CD4-positive, alpha-beta T cell treated with Interleukin-17A for 1 hour (primary cell): ENCODE results near the gene OR10C1.
"Not testable (repeated sequence)": the region's sequence is repeated elsewhere in the genome, so short reads cannot be mapped to it uniquely, and the experiment has no call there.

ENCODE experiments used
- DNase-seq: peaks from one replicate; pipeline ENCODE4 v3.0.0-alpha.2; 2020

The OR10C1 gene, protein sequence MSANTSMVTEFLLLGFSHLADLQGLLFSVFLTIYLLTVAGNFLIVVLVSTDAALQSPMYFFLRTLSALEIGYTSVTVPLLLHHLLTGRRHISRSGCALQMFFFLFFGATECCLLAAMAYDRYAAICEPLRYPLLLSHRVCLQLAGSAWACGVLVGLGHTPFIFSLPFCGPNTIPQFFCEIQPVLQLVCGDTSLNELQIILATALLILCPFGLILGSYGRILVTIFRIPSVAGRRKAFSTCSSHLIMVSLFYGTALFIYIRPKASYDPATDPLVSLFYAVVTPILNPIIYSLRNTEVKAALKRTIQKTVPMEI

DNA sequence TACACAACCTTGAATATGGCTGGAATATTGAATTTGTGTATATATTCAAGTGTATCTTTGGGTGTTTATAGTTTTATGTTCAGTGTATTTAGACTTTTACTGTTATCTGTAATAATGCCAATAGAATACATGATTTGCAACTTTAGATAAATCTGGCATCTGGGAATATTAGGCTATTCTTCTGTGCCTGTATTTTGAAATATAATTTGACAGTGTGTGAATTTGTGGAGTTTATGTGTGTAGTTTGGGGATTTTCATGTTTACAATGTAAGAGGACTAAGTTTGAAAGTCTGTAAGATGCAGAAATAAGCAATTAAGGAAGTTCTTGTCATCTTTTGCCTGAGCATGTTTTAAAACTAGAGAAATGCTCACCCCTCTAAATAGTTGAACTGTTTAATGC, at the start of gene OR10C1:
Gene OR10C1 (plus strand): TSS at position 301 of the 400 bp plus-strand sequence. CDS start 710 bp downstream, outside the sequence.
- DNase-seq: no peak

DNA sequence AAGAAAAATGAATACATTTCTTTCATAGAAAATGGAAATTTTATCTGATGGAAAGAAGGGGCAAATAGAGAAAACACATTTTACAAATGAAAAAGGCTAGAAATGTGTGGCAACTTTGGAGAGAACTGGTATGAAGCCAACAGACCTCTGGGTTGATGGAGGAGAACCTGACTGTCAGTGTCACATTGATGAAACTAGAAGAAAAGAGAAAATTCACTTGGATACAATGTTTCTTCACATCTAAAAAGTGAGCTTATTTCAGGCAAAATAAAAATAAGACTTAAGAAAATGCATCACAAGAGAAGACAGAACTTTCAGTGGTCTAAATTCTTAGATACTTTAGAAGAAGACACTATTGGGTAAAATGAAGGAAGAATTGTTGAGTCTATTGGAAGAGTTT, 43.8 kb upstream of the OR10C1 start, which contains the start of gene OR12D2:
Gene OR12D2 (plus strand): TSS at position 301 of the 400 bp plus-strand sequence. CDS start 1,069 bp downstream, outside the sequence.
- DNase-seq: no peak

DNA sequence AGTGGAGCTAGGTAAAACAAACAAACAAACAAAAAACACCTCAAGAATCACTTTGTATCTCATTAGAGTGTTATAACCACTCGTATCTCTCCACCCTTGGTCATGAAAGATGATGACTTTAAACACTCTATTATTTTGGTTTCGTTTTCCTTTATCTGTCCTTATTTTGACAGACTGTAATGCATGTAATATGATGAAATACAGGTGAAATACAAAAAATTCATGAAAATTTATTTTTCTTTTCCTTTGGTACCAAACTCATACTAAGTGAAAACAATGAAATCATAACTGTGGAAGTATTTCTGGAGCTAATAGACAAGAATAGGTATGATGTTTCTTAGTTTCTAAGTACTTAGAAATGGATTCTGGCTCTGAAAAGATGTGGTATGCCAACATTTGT, 39.6 kb upstream of the OR10C1 start:
- DNase-seq: no peak

DNA sequence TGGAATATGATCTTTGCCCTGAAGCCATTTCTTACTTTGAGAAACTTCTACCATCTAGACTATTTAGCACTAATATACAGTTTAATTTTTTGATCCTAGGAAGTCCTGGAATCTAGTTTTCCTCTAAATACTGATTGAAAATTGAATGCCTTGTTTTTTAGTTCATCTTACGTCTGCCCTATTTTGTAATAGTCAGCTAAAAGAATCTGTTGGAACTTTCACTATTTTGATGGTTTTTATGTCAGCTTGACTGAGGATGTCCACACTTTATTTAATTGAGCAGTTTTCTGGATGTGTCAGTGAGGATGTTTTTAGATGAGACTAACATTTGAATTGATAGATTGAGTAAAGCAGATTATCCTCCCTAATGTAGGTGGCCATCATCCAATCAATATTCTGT, 35.3 kb upstream of the OR10C1 start:
- no peak for DNase-seq

DNA sequence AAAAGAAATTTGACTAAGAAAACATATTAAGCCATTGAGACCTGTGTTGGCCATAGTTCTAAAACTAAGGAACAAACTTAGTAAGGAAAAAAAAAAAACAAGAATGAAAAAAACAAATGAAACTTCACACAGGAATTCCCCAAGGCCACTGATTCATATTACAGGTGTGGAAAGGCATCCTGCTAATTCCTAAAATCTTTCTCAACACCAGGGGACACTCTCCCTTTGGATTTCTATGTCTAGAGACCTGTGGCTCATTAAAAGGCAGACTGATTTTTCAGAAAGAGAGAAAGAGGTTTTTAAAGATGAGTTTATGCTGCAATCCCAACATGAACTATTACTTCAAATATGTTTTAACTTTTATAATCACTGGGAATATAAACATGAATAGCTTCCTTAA, 24.5 kb upstream of the OR10C1 start, which contains the start of gene OR12D1:
Gene OR12D1 (plus strand): TSS at position 341 of the 400 bp plus-strand sequence.
- DNase-seq: no peak

DNA sequence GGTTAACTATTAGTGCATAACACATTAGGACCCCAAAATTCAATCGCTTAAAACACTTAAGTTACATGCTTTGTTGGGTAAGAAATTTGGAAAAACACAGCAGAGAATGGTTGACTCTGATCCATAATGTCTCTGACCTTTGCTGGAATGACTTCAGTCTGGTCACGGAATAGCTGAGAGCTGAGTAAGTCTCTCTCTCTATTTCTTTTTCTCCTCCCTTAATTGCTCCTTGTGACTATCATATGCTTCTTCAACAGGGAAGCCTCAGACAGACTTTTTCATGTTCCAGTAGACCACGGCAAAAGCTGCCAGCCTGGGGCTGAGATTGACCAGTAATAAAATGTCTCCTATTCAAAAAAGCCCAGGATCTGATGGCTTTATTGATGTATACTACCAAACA, 19.6 kb upstream of the OR10C1 start:
- DNase-seq: no peak

DNA sequence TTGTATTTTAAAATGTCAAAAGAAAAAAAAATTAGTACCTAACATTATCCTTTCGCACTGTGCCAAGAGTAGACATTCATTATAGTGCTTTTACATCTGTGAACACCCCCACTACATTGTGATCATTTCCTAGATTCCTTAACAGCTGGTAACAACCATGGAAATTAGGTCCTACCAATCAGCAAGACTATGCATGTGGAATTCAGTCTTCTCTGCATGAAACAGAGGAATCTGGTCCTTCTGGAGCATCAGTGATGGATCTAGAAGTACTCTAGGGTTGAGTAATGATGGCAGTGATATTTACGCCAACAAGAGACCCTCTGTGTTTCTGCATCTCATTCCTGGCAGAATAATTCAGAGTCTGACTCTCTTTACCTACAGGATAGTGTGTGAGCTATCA, 14.9 kb upstream of the OR10C1 start:
- DNase-seq: no peak

DNA sequence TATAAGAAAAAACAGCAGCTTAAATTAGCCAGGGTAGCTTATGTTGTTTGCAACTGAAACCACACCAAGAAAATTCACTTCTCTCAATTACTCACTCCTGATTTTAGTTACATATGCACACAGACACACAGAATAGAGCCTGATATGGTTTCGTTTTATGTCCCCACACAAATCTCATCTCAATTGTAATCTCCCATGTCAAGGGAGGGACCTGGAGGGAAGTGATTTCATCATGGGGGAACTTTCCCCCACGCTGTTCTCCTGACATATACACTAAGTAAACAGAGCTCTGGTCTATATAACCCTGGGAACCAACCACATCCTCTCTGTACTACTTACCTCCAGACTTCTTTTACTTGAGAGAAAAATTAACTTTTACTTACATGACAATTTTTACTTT, 14.5 kb upstream of the OR10C1 start:
- no peak for DNase-seq

DNA sequence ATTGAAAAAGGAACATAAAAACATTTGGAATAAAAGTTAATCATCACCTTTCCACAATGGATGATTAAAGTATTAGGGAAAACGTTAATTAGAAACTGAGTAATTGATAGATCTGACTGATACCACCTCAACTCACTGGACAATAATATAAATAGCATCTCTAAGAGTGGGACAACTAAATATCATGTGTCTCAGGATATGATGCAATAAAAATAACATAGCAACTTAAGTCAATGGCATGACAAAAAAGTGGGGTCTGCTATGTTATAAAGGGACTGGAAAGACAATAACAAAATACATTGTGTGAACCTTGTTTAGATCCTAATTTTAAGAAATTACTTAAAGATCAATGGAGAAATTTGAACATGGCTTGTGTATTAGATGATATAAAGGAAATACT, 14.0 kb upstream of the OR10C1 start:
- DNase-seq: no peak

DNA sequence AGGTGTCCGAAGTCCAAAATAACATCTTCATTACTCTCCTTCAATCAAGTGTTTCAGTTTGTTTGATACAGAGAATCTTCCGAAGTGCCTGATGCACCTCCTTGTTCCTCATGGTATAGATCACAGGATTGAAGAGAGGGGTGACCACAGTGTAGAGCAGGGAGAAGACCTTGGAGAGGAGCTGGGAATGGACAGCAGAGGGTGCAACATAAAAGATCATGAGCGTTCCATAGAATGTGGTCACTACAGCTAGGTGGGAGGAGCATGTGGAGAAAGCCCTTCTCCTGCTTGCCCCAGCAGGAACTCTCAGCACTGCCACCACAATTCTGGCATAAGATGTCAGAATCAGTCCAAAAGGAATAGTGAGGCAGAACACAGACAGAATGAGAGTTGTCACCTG, 12.5 kb upstream of the OR10C1 start:
- no peak for DNase-seq

DNA sequence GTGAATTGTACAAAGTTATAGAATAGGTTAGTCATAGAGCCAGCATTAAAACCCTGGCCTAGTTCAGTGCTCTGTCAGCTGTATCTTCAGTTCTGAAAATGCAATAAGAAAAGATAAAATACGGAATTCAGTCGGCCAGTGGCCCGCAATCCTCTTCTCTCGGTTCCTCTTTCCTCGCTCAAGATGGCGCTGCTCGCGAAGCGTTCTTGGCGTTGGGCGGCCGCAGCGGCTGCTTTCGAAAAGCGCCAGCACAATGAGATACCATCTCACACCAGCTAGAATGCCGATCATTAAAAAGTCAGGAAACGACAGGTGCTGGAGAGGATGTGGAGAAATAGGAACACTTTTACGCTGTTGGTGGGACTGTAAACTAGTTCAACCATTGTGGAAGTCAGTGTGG, 2.4 kb upstream of the OR10C1 start:
- DNase-seq: not testable (repeated sequence)

DNA sequence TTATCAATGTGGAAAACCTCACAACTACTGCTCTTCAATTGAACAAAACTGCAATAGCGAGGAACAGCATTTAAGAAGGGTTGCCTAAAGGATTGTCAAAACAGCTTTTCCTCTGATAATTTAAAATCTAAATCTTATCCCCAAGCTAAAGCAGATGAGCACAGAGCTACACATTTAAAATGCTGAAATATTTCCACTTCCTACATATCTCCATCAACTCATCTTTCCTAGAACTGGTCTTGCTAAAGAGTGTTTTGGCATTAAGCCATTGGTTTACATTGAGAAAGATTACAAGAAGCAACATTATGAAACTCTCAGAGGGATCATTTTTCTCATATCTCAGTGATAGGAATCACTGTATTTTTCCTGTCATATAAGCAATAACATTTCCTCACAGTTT, 3.6 kb downstream of the OR10C1 start:
- no peak for DNase-seq

DNA sequence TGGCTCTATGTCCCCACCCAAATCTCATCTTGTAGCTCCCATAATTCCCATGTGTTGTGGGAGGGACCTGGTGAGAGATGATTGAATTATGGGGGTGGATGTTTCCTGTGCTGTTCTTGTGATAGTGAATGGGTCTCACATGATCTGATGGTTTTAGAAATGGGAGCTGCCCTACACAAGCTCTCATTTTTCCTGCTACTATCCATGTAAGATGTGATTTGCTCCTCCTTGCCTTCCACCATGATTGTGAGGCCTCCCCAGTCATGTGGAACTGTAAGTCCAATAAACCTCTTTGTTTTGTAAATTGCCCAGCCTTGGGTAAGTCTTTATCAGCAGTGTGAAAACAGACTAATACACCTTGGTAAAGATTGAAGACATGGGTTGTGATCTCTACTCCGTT, 4.9 kb downstream of the OR10C1 start:
- DNase-seq: not testable (repeated sequence)

DNA sequence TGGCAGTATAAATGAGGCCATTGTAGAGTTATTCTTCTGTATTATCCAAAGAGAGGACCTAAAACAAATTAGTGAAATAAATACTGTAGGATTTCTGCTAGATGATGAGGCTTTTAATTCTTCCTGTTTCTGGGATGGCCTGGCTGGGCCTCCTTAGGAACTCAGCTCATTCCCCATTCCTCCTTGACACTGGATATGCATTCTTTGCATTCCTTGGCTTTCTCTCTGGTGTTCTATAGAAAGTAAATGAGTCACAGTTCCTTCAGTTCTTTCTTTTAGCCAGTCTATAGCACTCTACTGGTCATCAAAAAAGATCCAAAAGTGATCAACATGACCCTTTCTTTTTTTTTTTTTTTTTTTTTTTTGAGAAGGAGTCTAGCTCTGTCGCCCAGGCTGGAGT, 8.6 kb downstream of the OR10C1 start:
- no peak for DNase-seq

DNA sequence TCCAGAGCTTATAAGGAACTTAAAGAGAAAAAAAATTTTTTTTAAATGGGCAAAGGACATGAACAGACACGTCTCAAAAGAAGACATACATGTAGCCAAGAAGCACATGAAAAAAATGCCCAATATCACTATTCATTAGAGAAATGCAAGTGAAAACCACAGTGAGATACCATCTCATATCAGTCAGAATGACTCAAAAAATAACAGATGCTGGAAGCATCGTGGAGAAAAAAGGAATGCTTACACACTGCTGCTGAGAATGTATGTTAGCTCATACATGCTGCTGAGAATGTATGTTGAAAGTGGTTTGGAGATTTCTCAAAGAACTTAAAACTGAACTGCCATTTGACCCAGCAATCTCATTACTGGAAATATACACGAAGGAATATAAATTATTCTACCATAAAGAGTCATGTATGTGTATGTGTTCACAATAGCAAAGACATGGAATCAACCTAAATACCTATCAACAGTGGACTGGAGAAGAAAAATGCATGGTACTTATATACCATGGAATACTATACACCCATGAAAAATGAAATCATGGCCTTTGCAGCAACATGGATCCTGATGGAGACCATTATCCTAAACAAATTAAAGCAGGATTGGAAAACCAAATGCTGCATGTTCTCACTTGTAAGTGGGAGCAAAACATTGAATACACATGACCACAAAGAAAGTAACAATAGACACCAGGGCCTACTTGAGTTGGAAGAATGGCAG, 12.5 kb downstream of the OR10C1 start:
- DNase-seq: no peak

DNA sequence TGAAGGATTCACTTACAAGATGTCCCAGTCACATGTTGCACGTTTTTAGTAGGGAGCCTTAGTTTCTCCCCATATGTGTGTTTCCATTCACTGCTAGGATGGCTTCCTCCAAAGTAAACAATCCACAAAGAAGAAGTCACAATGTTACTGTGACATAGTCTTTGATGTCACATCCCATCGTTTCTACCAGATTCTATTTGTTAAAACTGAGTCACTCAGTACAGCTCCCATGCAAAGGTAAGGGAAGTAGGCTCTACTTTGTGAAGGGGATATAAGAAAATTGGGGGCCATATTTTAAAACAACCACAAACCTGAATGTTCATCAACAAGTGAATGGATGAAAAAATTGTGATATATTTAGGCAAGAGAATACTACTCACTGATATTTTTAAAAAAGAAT, 17.9 kb downstream of the OR10C1 start, which contains the start of the genes OR11A1 and OR2H1:
Gene OR11A1 (minus strand): TSS at position 101 of the 400 bp plus-strand sequence. CDS start 29,430 bp downstream, outside the sequence.
Gene OR2H1 (plus strand): TSS at position 185 of the 400 bp plus-strand sequence. CDS start 4,615 bp downstream, outside the sequence.
- no peak for DNase-seq

DNA sequence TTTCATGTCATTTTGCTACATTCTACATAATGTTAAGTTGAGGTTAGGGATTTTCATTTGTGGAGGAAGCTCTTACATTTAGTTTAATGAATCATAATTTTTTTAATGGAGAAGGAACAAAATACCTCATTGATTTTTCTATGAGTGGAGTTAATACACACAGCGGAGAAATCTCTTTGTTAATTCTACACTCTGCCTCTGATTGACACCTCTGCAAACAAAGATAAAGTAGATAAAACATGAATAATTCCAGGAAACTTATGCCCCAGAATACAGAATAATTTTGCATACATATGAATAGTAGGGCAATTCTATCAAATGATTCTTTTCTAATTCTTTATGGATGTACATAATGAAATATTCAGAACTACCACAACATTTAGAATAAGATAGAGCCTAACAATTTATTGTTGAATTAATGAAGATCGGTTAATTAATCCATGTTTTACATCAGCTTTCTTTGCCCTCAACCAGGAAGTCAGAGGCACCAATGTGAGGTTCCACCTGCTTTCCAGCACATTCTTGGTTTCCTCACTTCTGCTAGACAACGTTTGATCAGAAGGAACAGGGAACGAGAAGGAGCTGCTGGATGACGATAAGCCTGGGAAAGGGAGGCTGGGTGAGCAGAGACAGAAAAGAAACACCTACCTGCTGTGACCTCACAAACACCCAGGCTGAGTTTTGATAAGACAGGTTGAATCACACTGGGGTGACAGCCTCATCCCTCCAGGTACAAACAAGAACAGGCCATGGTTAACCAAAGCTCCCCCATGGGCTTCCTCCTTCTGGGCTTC, 22.1 kb downstream of the OR10C1 start:
- no peak for DNase-seq

DNA sequence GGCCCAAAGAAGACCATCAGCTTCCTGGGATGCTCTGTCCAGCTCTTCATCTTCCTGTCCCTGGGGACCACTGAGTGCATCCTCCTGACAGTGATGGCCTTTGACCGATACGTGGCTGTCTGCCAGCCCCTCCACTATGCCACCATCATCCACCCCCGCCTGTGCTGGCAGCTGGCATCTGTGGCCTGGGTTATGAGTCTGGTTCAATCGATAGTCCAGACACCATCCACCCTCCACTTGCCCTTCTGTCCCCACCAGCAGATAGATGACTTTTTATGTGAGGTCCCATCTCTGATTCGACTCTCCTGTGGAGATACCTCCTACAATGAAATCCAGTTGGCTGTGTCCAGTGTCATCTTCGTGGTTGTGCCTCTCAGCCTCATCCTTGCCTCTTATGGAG, 22.9 kb downstream of the OR10C1 start:
- no peak for DNase-seq

DNA sequence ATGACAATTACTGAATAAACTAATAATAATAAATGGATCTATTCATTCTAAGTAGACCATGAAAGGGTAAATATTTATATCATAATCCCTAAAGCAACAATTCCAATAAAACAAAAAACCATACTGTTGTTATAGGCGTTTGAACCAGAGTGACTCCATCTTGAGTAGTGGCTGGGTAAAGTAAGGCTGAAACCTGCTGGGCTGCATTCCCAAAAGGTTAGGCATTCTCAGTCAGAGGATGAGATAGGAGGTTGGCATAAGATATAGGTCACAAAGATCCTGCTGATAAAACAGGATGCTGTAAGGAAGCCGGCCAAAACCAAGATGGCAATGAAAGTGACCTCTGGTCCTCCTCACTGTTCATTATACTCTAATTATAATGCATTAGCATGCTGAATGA, 26.2 kb downstream of the OR10C1 start:
- DNase-seq: no peak

DNA sequence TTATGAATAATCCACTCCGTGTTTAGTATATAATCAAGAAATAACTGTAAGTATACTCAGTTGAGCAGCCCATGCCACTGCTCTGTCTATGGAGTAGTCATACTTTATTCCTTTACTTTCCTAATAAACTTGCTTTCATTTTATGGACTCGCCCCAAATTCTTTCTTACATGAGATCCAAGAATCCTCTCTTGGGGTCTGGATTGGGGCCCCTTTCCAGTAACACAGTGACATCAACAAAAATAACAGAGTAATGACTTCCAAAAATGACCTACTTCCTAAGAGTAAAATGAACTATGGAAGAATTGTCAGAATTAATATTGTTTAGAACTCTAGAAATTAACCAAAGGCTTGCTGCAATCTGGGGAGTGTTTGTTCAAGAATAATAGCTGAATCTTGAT, 26.7 kb downstream of the OR10C1 start:
- no peak for DNase-seq

DNA sequence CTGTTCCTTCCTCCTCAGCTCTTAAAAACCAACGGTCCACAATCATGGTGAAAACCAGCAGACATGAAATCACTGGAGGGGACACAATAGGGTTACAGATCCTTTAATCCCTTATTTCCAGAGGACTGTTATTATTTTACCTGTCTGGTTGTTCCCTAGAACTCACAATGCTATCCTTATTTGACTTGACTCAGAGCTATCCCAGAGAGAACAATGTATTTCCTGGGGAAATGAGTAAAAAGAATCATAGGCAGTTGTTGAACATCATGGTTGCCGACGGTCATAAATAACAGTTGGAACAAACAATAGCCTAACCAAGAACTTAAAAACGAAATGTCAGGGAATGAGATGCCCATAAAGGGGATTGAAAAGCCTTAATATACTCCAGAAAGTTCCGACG, 27.1 kb downstream of the OR10C1 start:
- DNase-seq: no peak

DNA sequence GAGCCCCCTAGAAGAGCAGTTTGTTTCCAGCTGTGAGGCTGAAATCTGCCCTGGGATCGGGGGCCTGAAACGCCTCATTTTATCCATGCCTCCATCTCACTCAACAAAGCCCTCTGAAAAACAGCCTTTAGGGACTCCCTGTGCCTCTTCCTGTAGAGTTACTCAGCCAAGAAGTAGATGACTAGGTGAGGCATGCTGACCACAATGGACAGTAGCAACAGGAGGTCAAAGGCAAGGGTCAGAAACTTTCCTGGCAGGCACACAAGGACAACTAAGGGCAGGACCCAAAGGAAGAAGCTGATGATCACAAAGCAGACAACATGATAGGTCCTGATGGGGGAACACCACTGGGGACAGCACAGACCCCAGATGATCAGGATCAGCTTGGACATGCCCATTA, 35.9 kb downstream of the OR10C1 start:
- DNase-seq: no peak

DNA sequence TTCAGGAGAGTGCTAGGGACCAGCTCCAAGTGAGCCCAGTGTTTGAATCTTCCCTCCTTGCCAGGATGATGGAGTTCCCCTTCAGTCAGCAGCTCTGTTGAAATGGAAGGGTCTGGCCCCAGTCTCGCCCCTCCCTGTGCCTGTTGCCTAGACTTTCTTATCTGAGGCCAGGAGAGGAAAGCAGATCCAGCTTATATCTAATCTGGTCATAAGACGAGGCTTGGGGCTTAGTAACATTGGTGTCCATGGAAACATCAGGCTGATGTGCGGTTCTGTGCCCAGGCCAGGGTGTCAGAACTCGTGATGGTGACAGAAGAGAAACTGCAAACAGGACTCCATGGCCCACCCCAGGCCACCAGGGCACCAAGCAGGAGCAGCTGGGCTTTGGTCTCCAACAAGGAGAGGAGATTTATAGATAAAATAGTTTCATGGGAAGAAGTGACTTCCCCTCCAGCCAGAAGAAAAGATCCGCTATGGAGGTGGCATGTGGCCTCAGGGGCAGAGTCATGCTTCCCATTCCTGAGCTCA, 38.9 kb downstream of the OR10C1 start:
- DNase-seq: no peak
